ENCODE measurements around the gene CCDC188. TPM values are rescaled to one million over a fixed set of nuclear protein-coding genes. Genes with fewer than 3 reads are reported as not detected.

Gene CCDC188
- total RNA-seq, 1 donor from 2014 or later = not detected

GRCh38 chr22:20139391-20140106 lies 11.3 kb downstream of the CCDC188 start:
- H3K36me3 Mint-ChIP-seq = no peaks in the 10 kb centered on the region
- DNase-seq (ENCODE audit: low spot score in 2 of 2, unreplicated experiment in 2 of 2) = no peak
- no peaks in the 10 kb centered on the region for H3K27me3 Mint-ChIP-seq (ENCODE audit: low read depth)
- TF ChIP-seq CTCF (IDR thresholded peaks at IDR 0.05; ENCODE audit: unreplicated experiment) = no peak
- H3K27ac Mint-ChIP-seq = no peak overlapping the region
- H3K4me3 Mint-ChIP-seq = no peak overlapping the region
- no peaks in the 10 kb centered on the region for H3K9me3 Mint-ChIP-seq
- peaks cover 5% of the 10 kb centered on the region for H3K4me1 Mint-ChIP-seq

- Mint-ChIP-seq H3K4me1 (peaks cover 5% of the 10 kb centered on the region), H3K36me3 (no peaks in the 10 kb centered on the region), H3K9me3 (no peaks in the 10 kb centered on the region), H3K27ac (no peak overlapping the region), H3K4me3 (no peak overlapping the region), H3K27me3 (ENCODE audit: low read depth) (no peaks in the 10 kb centered on the region)
- TF ChIP-seq CTCF (IDR thresholded peaks at IDR 0.05; ENCODE audit: unreplicated experiment) = no peak
- no peak for DNase-seq (ENCODE audit: low spot score in 2 of 2, unreplicated experiment in 2 of 2)
Observed at GRCh38 chr22:20138868-20139267, 12.0 kb downstream of the CCDC188 start.

- Mint-ChIP-seq H3K4me3 (no peak overlapping the region), H3K9me3 (no peaks in the 10 kb centered on the region), H3K27me3 (ENCODE audit: low read depth) (no peaks in the 10 kb centered on the region), H3K36me3 (no peaks in the 10 kb centered on the region), H3K4me1 (peaks cover 7% of the 10 kb centered on the region), H3K27ac (no peak overlapping the region)
- DNase-seq (ENCODE audit: low spot score in 2 of 2, unreplicated experiment in 2 of 2) = no peak
- no peak for TF ChIP-seq CTCF (IDR thresholded peaks at IDR 0.05; ENCODE audit: unreplicated experiment)
Observed at GRCh38 chr22:20138417-20138738, 12.5 kb downstream of the CCDC188 start.

- H3K36me3 Mint-ChIP-seq = no peaks in the 10 kb centered on the region
- peaks cover 12% of the 10 kb centered on the region for H3K4me1 Mint-ChIP-seq
- H3K27ac Mint-ChIP-seq = peak overlapping the region; percentile 67
- DNase-seq (ENCODE audit: low spot score in 2 of 2, unreplicated experiment in 2 of 2) = no peak
- H3K27me3 Mint-ChIP-seq (ENCODE audit: low read depth) = no peaks in the 10 kb centered on the region
- TF ChIP-seq CTCF (IDR thresholded peaks at IDR 0.05; ENCODE audit: unreplicated experiment) = no peak
- H3K9me3 Mint-ChIP-seq = no peaks in the 10 kb centered on the region
- no peak overlapping the region for H3K4me3 Mint-ChIP-seq
Observed at GRCh38 chr22:20137671-20138416, 13.0 kb downstream of the CCDC188 start.

GRCh38 chr22:20137113-20137512 lies 13.7 kb downstream of the CCDC188 start:
- Mint-ChIP-seq H3K36me3 (no peaks in the 10 kb centered on the region), H3K9me3 (no peaks in the 10 kb centered on the region), H3K27me3 (ENCODE audit: low read depth) (no peaks in the 10 kb centered on the region), H3K27ac (no peak overlapping the region), H3K4me3 (no peak overlapping the region), H3K4me1 (peaks cover 16% of the 10 kb centered on the region)
- DNase-seq (ENCODE audit: low spot score in 2 of 2, unreplicated experiment in 2 of 2) = no peak
- TF ChIP-seq CTCF (IDR thresholded peaks at IDR 0.05; ENCODE audit: unreplicated experiment) = no peak
